GM21786 (cell line): Measurements from ENCODE around the gene C2orf66.

ENCODE experiments used
- ATAC-seq: cut with Tn5 transposase; IDR thresholded peaks from one replicate; pipeline ENCODE4 v1.9.1; 2021; ENCODE audit not compliant: unreplicated experiment

Gene C2orf66

DNA sequence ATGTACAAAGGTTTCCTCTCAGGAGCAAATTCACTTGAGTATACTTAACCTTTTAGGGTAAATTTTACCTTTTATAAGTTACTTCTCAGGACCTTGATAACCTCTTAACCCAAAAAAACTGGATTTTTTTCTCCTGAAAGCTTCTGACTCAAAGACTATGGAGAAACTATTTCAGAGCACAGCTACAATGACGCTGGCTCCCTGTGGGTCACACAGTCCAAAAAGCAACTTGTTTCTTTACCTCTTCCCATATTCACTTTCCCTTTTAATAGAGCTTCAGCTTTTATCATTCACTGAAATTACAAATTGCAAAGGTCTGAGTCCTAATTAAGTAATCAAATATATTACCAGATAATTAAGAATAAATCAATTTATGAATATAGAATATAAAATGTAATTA is 42.1 kb downstream of the C2orf66 start:
- ATAC-seq = no peak

DNA sequence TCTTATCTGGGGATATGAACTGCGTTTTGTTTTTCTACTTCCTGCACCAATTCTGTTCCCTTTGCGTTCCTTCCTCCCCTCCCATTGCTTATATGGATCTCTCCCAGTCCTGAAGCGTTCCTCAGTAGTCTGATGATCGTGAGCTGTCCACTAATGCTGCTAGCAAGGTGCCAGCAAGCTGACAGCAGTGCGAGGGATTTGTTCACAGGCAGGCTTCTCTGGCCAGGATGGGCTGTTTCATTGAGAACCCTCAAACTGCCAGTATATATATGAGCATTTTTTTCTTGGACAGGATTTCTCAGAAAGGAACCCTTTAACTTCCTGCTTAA is 49.8 kb downstream of the C2orf66 start:
- no peak for ATAC-seq

DNA sequence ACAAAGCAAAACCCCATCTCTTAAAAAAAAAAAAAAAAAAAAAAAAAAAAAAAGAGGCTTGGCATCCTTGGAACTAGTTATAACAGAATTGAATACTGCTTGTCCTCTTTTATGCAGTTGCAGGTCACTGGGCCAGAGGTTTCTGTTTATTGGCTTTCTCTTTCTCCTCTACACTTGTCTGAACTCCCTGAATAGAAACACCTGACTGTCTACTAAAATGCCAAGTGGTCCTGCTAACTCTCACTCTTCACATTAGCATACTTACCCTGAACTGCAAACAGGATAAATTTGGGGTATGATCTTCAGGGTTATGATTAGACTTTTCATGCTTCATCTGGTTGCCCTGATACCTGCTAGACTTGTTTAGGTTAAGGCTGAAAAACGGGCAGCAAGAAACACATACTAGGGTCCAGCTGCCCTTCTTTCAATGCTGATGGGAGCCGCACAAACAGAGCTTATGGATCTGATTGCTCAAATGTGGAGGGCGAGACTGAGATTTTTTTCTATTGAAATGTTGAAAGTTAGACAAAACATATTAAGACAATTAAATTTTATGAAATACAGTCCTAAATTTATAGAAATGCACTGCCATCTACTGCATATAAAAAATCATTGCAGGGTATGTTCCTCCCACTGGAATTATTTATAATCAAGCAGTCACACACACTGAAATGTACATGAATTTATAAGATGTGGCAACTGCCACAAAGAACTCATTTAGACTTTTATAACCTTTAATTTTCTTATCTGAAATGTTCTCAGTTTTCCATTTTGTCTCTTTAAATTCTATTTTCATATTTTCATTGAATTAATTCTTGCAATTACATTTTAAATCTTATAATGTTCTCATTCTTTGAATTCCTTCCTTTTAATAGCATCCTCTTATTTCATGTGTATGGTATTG is 50.4 kb downstream of the C2orf66 start:
- no peak for ATAC-seq
